Jurkat, Clone E6-1 (cell line): ENCODE data around the gene LAMP5.

Source experiments
- DNase-seq: peaks from one replicate; pipeline ENCODE4 v3.0.0-alpha.2; 2011; ENCODE audit warnings: low read depth, low spot score
- H3K4me3 ChIP-seq: 2 replicates; pipeline ENCODE4 v1.5.1; 2011; ENCODE audit warnings: mild to moderate bottlenecking, low read length, control low read depth, moderate library complexity

Gene LAMP5

GRCh38 chr20:9520086-9520485 is 5.7 kb downstream of the LAMP5 start:
- no peak for DNase-seq
- no peak overlapping the region for H3K4me3 ChIP-seq

DNA sequence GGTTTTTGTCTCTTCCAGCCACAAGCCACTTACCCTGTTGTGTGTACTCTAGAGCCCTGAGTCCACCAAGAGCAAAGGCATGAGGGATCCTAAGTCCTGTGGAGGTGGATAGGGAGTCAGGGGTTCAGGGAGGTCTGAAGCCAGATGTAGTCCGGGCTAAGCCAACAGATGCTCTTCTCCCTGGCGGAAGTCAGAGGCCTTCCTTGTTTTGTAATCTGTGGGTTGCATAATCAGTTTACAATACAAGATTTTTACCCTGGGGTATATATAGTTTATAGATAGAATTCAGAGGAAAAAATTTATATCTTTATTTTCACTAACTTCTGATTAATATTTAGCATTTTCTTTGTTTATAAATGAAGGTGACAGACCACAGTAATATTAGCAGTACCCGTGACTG is 9.2 kb downstream of the LAMP5 start:
- DNase-seq: no peak
- no peak overlapping the region for H3K4me3 ChIP-seq

DNA sequence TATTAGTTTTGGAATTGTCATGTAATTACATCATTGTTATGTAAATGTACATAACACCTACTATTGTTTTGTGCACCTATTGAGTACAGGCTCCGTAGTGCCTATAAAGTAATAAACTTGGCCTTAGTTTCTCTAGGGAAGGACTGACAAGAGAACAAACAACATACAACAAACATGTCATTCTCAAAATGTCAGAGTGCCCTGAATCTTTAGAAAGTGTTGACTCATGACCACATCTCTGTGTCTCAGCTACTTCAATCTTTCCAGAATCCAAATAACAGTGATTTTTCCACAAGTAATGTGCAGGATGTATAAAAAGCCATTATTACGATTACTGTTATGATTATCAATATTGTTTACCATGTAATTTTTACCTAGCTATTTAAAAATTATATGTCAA is 17.2 kb downstream of the LAMP5 start:
- no peak overlapping the region for H3K4me3 ChIP-seq
- DNase-seq: no peak

- no peak for DNase-seq
- H3K4me3 ChIP-seq: no peak overlapping the region
Measured at GRCh38 chr20:9532069-9532838, 17.9 kb downstream of the LAMP5 start.

DNA sequence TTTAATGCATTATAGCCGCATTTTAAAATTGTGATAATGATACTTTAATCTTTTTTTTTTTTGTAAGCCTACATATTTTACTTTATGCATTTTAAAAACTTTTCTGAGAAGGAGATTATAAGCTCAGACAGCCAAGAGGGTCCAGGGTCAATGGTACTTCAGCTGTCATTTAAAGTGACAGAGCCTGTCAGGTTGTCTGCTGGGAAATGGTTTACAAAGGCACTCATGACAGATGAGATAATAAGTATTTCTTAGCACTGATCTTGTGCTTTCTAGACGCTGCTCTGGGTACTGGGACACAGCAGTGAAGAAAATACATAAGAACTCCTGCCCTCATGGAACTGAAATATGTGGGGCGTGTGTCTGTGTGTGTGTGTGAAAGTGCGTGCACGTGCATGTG is 19.6 kb downstream of the LAMP5 start:
- H3K4me3 ChIP-seq: no peak overlapping the region
- no peak for DNase-seq

DNA sequence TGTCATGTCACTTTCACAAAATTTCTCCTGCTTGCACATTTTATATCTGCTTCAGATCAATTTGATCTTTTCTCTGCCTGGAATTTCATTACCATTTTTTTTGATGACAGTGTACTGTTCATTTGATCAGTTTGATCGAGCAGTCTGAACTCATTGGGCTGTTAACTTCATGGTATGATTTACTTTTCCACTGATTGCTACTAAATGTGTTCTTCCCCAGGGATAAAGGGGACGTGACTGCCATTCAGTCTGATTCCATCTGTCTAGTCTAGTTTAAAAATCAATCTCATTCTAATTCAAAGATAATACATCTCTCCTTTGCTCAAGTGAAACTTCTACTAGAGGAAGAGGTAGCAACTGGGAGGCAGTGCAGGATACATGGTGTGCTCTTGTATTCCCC is 21.1 kb downstream of the LAMP5 start:
- no peak overlapping the region for H3K4me3 ChIP-seq
- no peak for DNase-seq

DNA sequence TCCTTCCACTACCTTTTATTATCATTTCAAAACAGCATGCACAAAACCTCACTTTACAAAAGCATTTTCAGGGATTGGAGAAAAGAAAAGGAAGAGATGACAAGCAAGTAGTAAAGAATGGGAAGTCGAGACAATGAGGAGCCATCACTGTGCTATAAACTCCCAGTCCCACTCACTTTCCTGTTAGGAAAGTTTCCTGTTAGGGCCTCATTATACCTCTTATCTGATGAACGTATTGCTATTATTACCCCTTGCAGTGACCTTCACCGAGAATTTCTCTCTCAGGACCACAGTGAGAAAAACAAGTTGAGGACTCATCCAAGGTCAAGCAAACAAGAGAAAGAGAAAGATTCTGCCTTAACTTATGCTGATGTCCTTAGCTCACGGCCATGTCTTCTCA is 28.8 kb downstream of the LAMP5 start:
- H3K4me3 ChIP-seq: no peak overlapping the region
- DNase-seq: no peak

DNA sequence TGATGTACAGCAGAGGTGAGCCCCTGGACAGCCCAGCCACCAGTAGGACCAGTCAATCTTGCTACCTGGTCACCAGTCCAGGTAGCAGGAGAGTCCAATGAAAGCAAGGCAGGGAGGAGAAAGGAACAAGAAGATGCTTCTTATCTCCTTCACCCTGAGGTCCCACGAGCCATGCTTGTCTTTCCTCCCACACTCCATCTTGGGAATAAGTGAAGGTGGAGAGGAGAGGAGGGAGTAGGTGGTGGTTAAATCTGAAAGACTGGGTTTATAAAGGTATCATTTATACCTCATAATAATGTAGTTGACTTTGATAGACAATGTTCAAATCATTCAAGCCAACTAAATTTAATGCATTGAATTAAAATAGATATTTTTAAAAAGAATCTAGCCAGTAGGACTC is 35.9 kb downstream of the LAMP5 start:
- H3K4me3 ChIP-seq: no peak overlapping the region
- DNase-seq: no peak

GRCh38 chr20:9550871-9551270 is 36.5 kb downstream of the LAMP5 start:
- no peak for DNase-seq
- no peak overlapping the region for H3K4me3 ChIP-seq

DNA sequence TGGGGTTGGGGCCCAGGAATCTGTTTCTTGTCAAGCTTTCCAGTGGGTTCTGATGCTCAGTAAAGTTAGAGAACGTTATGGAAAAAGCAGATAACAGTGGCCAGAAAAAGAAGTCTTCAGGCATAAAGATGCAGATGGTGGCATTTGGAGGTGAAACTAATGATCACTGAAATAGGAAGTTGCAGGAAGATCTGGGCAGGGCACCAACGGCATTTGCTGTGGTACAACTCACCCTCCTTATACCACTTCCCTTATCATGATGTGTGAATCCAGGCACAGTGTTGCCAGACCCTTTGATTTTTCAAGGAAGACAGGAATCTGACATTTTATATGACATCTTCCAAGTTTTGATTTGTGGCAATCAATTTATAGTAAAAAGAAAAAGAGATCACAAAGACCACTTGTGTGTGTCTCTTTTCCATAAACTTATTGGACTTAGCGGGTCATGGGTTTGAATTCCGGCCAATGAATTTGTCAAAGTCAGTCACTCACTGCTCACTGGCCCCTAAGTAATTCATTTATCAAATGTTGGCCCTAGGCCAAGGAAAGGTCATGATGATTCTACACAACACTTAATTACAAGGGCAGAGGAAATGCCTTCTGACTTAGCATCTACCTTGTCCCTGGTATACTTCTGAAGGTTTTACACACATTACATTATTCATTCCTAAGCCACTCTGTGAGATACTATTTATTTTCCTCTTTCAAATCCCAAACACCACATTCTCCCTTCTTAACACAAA is 37.6 kb downstream of the LAMP5 start:
- no peak for DNase-seq
- H3K4me3 ChIP-seq: no peak overlapping the region

- no peak overlapping the region for H3K4me3 ChIP-seq
- no peak for DNase-seq
Measured at GRCh38 chr20:9555781-9556180, 41.4 kb downstream of the LAMP5 start.

- no peak overlapping the region for H3K4me3 ChIP-seq
Measured at GRCh38 chr20:9557411-9557810, 43.0 kb downstream of the LAMP5 start.

GRCh38 chr20:9565910-9566550 is 51.6 kb downstream of the LAMP5 start:
- DNase-seq: no peak
- H3K4me3 ChIP-seq: no peak overlapping the region

More at GRCh38 chr20:9557411-9557810, 43.0 kb downstream of the LAMP5 start:
- DNase-seq: no peak

DNA sequence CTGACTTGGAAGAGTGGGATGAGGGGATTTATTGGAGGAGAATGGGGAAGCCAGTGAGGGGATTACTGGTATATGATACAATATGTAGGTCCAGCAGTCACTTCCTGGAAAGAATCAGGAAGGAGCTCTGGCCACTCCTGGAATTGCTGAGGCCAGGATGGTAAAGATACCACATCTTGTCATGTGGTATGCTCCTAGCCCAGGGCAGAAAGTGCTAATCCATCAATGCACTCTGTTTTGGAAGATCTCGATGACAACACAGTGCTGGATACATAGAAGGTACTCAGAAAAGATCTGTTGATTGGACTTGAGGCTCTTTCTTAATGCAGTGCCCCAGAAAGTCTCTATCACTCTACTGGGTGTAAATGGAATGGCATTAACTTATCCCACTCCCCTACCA is 52.6 kb downstream of the LAMP5 start:
- DNase-seq: no peak
- no peak overlapping the region for H3K4me3 ChIP-seq

DNA sequence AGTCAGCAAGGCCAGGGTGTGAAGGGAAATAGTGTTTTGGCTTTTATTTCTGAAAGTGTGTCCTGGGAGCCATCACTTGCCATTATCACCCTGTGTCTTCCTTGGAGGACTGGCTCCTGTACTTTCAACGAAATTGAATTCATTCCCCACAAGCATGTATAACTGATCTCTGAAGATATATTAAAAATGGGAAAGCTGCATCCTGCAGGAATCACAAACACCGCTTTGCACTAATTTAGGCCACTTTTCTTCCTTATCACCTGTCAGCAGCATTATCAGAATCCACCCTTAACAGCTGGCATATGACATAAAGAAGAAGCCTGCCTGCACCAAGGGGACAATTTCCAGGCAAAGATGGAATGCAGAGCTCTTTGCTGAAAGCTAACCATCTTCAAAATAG is 56.2 kb downstream of the LAMP5 start:
- DNase-seq: no peak

DNA sequence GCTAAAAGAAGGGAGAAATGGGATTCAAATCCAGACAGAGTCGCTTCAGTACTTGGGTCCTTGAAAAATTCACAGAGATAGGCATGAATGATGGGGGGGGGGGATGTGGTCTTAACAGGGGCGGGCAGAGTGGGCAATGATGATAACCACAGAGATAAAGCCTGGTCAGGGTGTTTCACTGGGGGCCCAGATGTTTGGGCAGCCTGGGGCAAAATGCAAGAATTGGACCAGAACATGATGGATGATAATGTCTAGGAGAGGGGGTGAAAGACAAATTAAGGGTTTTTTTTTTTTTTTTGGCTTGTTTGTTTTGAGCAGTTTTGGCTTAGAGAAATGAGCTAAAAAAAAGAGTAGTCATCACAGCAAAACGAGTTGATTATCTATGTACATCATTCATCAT is 57.4 kb downstream of the LAMP5 start:
- H3K4me3 ChIP-seq: no peak overlapping the region
- DNase-seq: no peak

More for the DNA sequence above, 56.2 kb downstream of the LAMP5 start:
- H3K4me3 ChIP-seq: no peak overlapping the region

DNA sequence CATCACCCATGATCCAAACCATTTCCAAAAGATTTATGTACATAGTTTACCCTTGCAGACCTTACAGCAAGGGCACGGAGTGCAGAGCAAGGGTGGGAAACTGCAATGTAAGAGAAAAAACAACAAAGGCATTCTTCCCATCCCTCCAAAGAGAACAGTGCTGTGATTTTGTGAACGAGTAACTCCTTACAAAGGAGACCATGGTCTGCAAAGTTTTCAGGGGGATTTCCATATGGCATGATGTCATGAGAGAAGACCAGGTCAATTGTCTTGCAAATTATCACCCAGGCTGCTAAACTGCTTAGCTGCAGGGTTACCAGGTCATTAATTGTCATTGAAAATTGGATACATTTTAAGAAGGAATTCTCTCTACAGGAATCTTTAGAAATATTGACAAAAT is 58.3 kb downstream of the LAMP5 start:
- no peak overlapping the region for H3K4me3 ChIP-seq
- no peak for DNase-seq

DNA sequence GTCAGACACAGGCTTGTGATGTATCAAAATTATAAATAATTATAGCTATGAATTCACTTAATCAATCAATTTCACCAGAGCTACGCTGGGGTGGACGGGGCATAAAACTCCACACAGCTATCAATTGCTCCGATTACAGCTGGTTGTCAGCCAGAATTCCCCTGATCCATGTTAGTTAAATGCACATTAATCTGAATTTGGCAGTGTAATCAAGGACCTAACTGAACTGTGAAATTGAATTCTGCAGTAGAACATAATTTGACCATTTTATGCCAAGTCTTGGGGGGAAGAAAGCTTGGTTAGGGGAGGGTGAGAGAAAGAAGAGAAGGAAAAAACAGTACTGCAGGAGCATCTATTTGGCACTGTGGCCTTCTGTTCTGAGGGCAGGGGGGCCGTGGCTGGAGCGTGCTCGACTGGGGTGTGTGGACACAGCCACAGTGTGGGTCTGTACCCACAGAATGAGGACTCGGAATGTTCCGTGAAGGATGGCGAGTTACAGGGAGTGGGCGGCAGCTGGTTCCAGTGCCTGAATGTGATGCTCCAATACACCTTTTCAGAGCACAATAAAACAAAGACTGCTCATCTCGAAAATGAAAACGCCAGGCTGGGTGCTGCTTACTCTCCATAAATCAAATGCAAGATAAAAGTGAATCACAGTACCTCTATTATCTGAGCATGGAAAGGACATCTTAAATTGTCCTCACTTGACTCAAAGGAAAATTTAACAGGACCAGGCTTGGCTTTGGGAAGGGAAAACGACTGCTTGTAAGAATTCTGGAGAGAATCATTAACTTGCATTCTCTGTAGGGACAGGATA is 59.2 kb downstream of the LAMP5 start:
- no peak overlapping the region for H3K4me3 ChIP-seq
- DNase-seq: no peak

DNA sequence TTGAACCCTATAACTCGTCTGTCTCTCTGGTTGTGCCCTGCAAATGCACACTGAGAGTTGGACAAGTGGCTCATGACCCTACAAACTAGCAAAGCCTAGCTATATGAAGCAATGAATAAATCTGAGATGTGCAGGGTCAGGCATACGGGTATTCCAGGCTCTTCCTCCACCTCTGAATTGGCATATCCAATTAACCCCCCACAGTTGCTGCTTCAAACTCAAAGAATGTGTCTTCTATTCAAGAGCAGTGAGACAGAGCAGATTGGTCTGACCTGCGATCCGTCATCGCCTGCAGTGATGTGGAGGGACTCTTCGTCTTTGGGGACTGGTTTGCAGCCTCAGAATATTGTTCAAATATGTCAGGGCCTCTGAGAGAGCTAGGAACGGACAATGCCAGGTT is 59.8 kb downstream of the LAMP5 start:
- no peak overlapping the region for H3K4me3 ChIP-seq
- no peak for DNase-seq

DNA sequence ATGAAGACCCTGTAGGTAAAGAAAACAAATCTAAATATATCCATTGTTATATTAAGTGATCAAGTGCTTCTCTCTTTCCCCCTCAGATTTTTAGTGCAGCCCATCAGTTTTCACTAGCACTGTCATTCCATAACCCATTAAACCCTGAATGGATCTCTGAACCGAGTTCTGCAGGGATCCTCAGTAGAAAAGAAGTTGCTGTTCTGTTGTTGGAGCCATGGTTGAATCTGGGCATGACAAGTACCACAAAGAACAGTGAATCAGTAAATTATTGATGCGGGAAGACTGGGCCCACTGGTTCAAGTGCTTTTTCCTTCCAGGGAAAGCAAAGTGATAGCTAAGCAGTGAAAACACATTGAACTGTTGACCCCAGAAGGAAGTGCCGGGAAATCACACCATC is 60.4 kb downstream of the LAMP5 start:
- H3K4me3 ChIP-seq: no peak overlapping the region
- no peak for DNase-seq
